Mucosa of rectum (tissue), 2 donors: Measurements from ENCODE around the gene PLA2G4F.

Source experiments
- H3K27ac ChIP-seq, 2 donors: one replicate each; pipeline ENCODE4 v1.7.0; 2013; ENCODE audit warnings: inconsistent platforms in 2 of 2, low read depth in 2 of 2, low read length in 2 of 2
- H3K27me3 ChIP-seq, 2 donors: one replicate each; pipeline ENCODE4 v1.7.0; 2013; ENCODE audit warnings: low read length in 2 of 2; ENCODE audit not compliant: control insufficient read depth in 2 of 2, insufficient read depth in 2 of 2
- H3K36me3 ChIP-seq, 2 donors: one replicate each; pipeline ENCODE4 v1.7.0; 2013; ENCODE audit warnings: low read length in 2 of 2; ENCODE audit not compliant: control insufficient read depth in 2 of 2, insufficient read depth in 2 of 2
- H3K4me1 ChIP-seq, 2 donors: one replicate each; pipeline ENCODE4 v1.7.0; 2013; ENCODE audit warnings: low read length in 2 of 2, mild to moderate bottlenecking in 1 of 2; ENCODE audit not compliant: control insufficient read depth in 2 of 2, insufficient read depth in 2 of 2
- H3K4me3 ChIP-seq, 2 donors: one replicate each; pipeline ENCODE4 v1.7.0; 2013; ENCODE audit warnings: low read length in 2 of 2
- H3K9ac ChIP-seq, 2 donors: one replicate each; pipeline ENCODE4 v1.7.0; 2013; ENCODE audit warnings: low read length in 2 of 2, low read depth in 1 of 2, mild to moderate bottlenecking in 1 of 2
- H3K9me3 ChIP-seq, 2 donors: one replicate each; pipeline ENCODE4 v1.7.0; 2013; ENCODE audit warnings: low read length in 2 of 2; ENCODE audit not compliant: control insufficient read depth in 2 of 2
- donor health status: healthy.
- donor health status: Normal muscosa, but diverticular disease.

The PLA2G4F gene

GRCh38 chr15:42155546-42156242, 742 bp downstream of the PLA2G4F start:
- Histone ChIP-seq H3K9ac (peak overlapping the region; percentile 65 to 84), H3K27ac (peak overlapping the region; percentile 77 to 84), H3K4me1 (peaks cover 28 to 47% of the 10 kb centered on the region in 2 donors), H3K9me3 (no peaks in the 10 kb centered on the region), H3K4me3 (peak overlapping the region; percentile 76 to 82), H3K27me3 (no peaks in the 10 kb centered on the region), H3K36me3 (peaks cover 20 to 27% of the 10 kb centered on the region in 2 donors)

- no peak overlapping the region for H3K27ac ChIP-seq
- peaks cover 28 to 47% of the 10 kb centered on the region in 2 donors for H3K4me1 ChIP-seq
- H3K36me3 ChIP-seq: peaks cover 13 to 19% of the 10 kb centered on the region in 2 donors
- H3K9me3 ChIP-seq: no peaks in the 10 kb centered on the region
- H3K4me3 ChIP-seq: peak overlapping the region; percentile 76 to 82
- H3K27me3 ChIP-seq: no peaks in the 10 kb centered on the region
- no peak overlapping the region for H3K9ac ChIP-seq
Observed at GRCh38 chr15:42154956-42155355, 1.5 kb downstream of the PLA2G4F start.

GRCh38 chr15:42154212-42154941, 2.1 kb downstream of the PLA2G4F start:
- no peak overlapping the region for H3K27ac ChIP-seq

GRCh38 chr15:42153874-42154211, 2.6 kb downstream of the PLA2G4F start:
- H3K27me3 ChIP-seq: no peaks in the 10 kb centered on the region
- H3K36me3 ChIP-seq: peaks cover 2 to 8% of the 10 kb centered on the region in 2 donors
- H3K4me1 ChIP-seq: peaks cover 28 to 47% of the 10 kb centered on the region in 2 donors
- no peak overlapping the region for H3K4me3 ChIP-seq
- no peak overlapping the region for H3K27ac ChIP-seq
- H3K9me3 ChIP-seq: no peaks in the 10 kb centered on the region
- no peak overlapping the region for H3K9ac ChIP-seq

More at GRCh38 chr15:42154212-42154941, 2.1 kb downstream of the PLA2G4F start:
- H3K27me3 ChIP-seq: no peaks in the 10 kb centered on the region
- H3K9me3 ChIP-seq: no peaks in the 10 kb centered on the region
- H3K9ac ChIP-seq: no peak overlapping the region
- H3K4me3 ChIP-seq: peak overlapping the region in 1 of 2 donors; percentile 82
- H3K36me3 ChIP-seq: peaks cover 7 to 13% of the 10 kb centered on the region in 2 donors
- H3K4me1 ChIP-seq: peaks cover 28 to 47% of the 10 kb centered on the region in 2 donors

GRCh38 chr15:42152921-42153698, 3.3 kb downstream of the PLA2G4F start:
- peaks cover 28 to 47% of the 10 kb centered on the region in 2 donors for H3K4me1 ChIP-seq
- peak overlapping the region in 1 of 2 donors; percentile 57 for H3K9ac ChIP-seq
- H3K36me3 ChIP-seq: peaks cover 0 to 7% of the 10 kb centered on the region in 2 donors
- peak overlapping the region in 1 of 2 donors; percentile 28 for H3K4me3 ChIP-seq
- H3K27me3 ChIP-seq: no peaks in the 10 kb centered on the region
- H3K9me3 ChIP-seq: no peaks in the 10 kb centered on the region
- peak overlapping the region; percentile 63 to 89 for H3K27ac ChIP-seq

GRCh38 chr15:42152196-42152920, 4.1 kb downstream of the PLA2G4F start:
- Histone ChIP-seq H3K9me3 (no peaks in the 10 kb centered on the region), H3K27me3 (no peaks in the 10 kb centered on the region), H3K9ac (peak overlapping the region in 1 of 2 donors; percentile 57), H3K4me1 (peaks cover 28 to 47% of the 10 kb centered on the region in 2 donors), H3K4me3 (peak overlapping the region in 1 of 2 donors; percentile 28), H3K36me3 (peaks cover 0 to 7% of the 10 kb centered on the region in 2 donors), H3K27ac (peak overlapping the region; percentile 63 to 89)

- H3K36me3 ChIP-seq: peaks cover 0 to 7% of the 10 kb centered on the region in 2 donors
- H3K27me3 ChIP-seq: no peaks in the 10 kb centered on the region
- no peaks in the 10 kb centered on the region for H3K9me3 ChIP-seq
- peak overlapping the region; percentile 63 to 89 for H3K27ac ChIP-seq
- H3K9ac ChIP-seq: peak overlapping the region in 1 of 2 donors; percentile 24
- H3K4me1 ChIP-seq: peaks cover 26 to 46% of the 10 kb centered on the region in 2 donors
- no peak overlapping the region for H3K4me3 ChIP-seq
Observed at GRCh38 chr15:42151736-42152135, 4.7 kb downstream of the PLA2G4F start.

GRCh38 chr15:42151141-42151561, 5.3 kb downstream of the PLA2G4F start:
- no peaks in the 10 kb centered on the region for H3K27me3 ChIP-seq
- no peak overlapping the region for H3K4me3 ChIP-seq
- H3K36me3 ChIP-seq: peaks cover 0 to 7% of the 10 kb centered on the region in 2 donors
- H3K9ac ChIP-seq: no peak overlapping the region
- H3K9me3 ChIP-seq: no peaks in the 10 kb centered on the region
- peak overlapping the region in 1 of 2 donors; percentile 89 for H3K27ac ChIP-seq
- H3K4me1 ChIP-seq: peaks cover 23 to 43% of the 10 kb centered on the region in 2 donors

- no peak overlapping the region for H3K9ac ChIP-seq
- no peak overlapping the region for H3K27ac ChIP-seq
- H3K9me3 ChIP-seq: no peaks in the 10 kb centered on the region
Observed at GRCh38 chr15:42150219-42150970, 6.0 kb downstream of the PLA2G4F start.

More at GRCh38 chr15:42150219-42150970, 6.0 kb downstream of the PLA2G4F start:
- Histone ChIP-seq H3K4me3 (no peak overlapping the region), H3K27me3 (no peaks in the 10 kb centered on the region), H3K4me1 (peaks cover 16 to 37% of the 10 kb centered on the region in 2 donors), H3K36me3 (peaks cover 0 to 7% of the 10 kb centered on the region in 2 donors)
